ENCODE measurements around the gene NECTIN1.

Gene NECTIN1

GRCh38 chr11:119728651-119729580 is at the start of gene NECTIN1:
Gene NECTIN1 (minus strand): TSS chr11:119729200. CDS start chr11:119728553, 647 bp downstream.
- DNase-seq (ENCODE audit: low read depth in 2 of 2): peak; percentile 62 to 82

GRCh38 chr11:119778391-119779194 is 49.6 kb upstream of the NECTIN1 start:
- no peak for DNase-seq (ENCODE audit: low read depth in 2 of 2)

- no peak for DNase-seq (ENCODE audit: low read depth in 2 of 2)
Observed at GRCh38 chr11:119777940-119778339, 48.9 kb upstream of the NECTIN1 start.

GRCh38 chr11:119776651-119777050 is 47.7 kb upstream of the NECTIN1 start:
- DNase-seq (ENCODE audit: low read depth in 2 of 2): no peak

GRCh38 chr11:119776031-119776636 is 47.1 kb upstream of the NECTIN1 start:
- no peak for DNase-seq (ENCODE audit: low read depth in 2 of 2)

GRCh38 chr11:119774172-119774763 is 45.3 kb upstream of the NECTIN1 start:
- no peak for DNase-seq (ENCODE audit: low read depth in 2 of 2)

GRCh38 chr11:119772641-119773415 is 43.8 kb upstream of the NECTIN1 start:
- no peak for DNase-seq (ENCODE audit: low read depth in 2 of 2)

- no peak for DNase-seq (ENCODE audit: low read depth in 2 of 2)
Observed at GRCh38 chr11:119772076-119772475, 43.1 kb upstream of the NECTIN1 start.

- no peak for DNase-seq (ENCODE audit: low read depth in 2 of 2)
Observed at GRCh38 chr11:119771172-119771770, 42.3 kb upstream of the NECTIN1 start.

GRCh38 chr11:119765628-119766027 is 36.6 kb upstream of the NECTIN1 start:
- DNase-seq (ENCODE audit: low read depth in 2 of 2): no peak

GRCh38 chr11:119764108-119764868 is 35.3 kb upstream of the NECTIN1 start:
- DNase-seq (ENCODE audit: low read depth in 2 of 2): no peak

- no peak for DNase-seq (ENCODE audit: low read depth in 2 of 2)
Observed at GRCh38 chr11:119763071-119763728, 34.2 kb upstream of the NECTIN1 start.

- no peak for DNase-seq (ENCODE audit: low read depth in 2 of 2)
Observed at GRCh38 chr11:119759747-119760412, 30.9 kb upstream of the NECTIN1 start.

- DNase-seq (ENCODE audit: low read depth in 2 of 2): no peak
Observed at GRCh38 chr11:119759324-119759723, 30.3 kb upstream of the NECTIN1 start.

GRCh38 chr11:119758291-119758690 is 29.3 kb upstream of the NECTIN1 start:
- DNase-seq (ENCODE audit: low read depth in 2 of 2): no peak

- DNase-seq (ENCODE audit: low read depth in 2 of 2): no peak
Observed at GRCh38 chr11:119757378-119757777, 28.4 kb upstream of the NECTIN1 start.

- no peak for DNase-seq (ENCODE audit: low read depth in 2 of 2)
Observed at GRCh38 chr11:119756169-119756865, 27.3 kb upstream of the NECTIN1 start.

Data from stimulated activated CD4-positive, alpha-beta T cell treated with anti-CD3 and anti-CD28 coated beads, Interleukin-15, amount 100 ng/mL, for 48 hours (primary cell).